ENCODE measurements around the gene SH3BGRL3. TPM values are rescaled to one million over a fixed set of nuclear protein-coding genes. Genes with fewer than 3 reads are reported as not detected.

The SH3BGRL3 gene
- total and polyA plus RNA-seq, 2 experiments from 2014 or later = 30.9 to 370 TPM

- TF ChIP-seq CTCF (conservative IDR thresholded peaks at IDR 0.05; ENCODE audit: low read depth in 2 of 2) = no peak
Observed at GRCh38 chr1:26293911-26294463, 14.1 kb downstream of the SH3BGRL3 start (continued).

GRCh38 chr1:26295194-26296138, 15.6 kb downstream of the SH3BGRL3 start:
- no peak overlapping the region for H3K4me3 ChIP-seq
- Mint-ChIP-seq H3K4me1 (peaks cover 14% of the 10 kb centered on the region), H3K4me3 (no peak overlapping the region), H3K9me3 (no peaks in the 10 kb centered on the region), H3K27ac (no peak overlapping the region), H3K36me3 (ENCODE audit: low read depth) (no peaks in the 10 kb centered on the region; the same call in 2 of the 3 replicates), H3K27me3 (ENCODE audit: insufficient read depth, low read depth, poor library complexity) (peaks cover 8% of the 10 kb centered on the region)
- TF ChIP-seq CREB1 (CRISPR knock-in tag; IDR thresholded peaks at IDR 0.05; ENCODE audit: low read depth) = no peak
- TF ChIP-seq EZH2phosphoT487 (IDR thresholded peaks at IDR 0.05; ENCODE audit: unreplicated experiment) = no peak
- TF ChIP-seq ZNF331 (CRISPR knock-in tag; IDR thresholded peaks at IDR 0.05; ENCODE audit: low read depth) = no peak
- no peak for TF ChIP-seq CTCF (conservative IDR thresholded peaks at IDR 0.05; ENCODE audit: low read depth in 2 of 2)
- DNase-seq (ENCODE audit: low spot score) (no peak), ATAC-seq (no peak)
- H3F3A ChIP-seq (replicated peaks; ENCODE audit: low read depth) = no peaks in the 10 kb centered on the region
- H3K79me2 ChIP-seq (replicated peaks; ENCODE audit: insufficient read depth) = no peaks in the 10 kb centered on the region
- peaks cover 1% of the 10 kb centered on the region; the same call in 1 of the 2 replicates for H3K4me1 ChIP-seq (ENCODE audit: insufficient read depth)
- H3K9me2 ChIP-seq (ENCODE audit: insufficient read depth) = no peaks in the 10 kb centered on the region
- no peaks in the 10 kb centered on the region for H3K27me3 ChIP-seq (ENCODE audit: insufficient read depth)
- no peak overlapping the region for H2AFZ ChIP-seq
- H4K20me1 ChIP-seq (replicated peaks; ENCODE audit: insufficient read depth) = no peaks in the 10 kb centered on the region
- no peak overlapping the region for H3K27ac ChIP-seq (ENCODE audit: low read depth)
- H3K36me3 ChIP-seq (ENCODE audit: insufficient read depth) = no peaks in the 10 kb centered on the region
- H3K4me2 ChIP-seq = no peak overlapping the region

- Mint-ChIP-seq H3K4me1 (0 out of 3 replicates have a peak, but pooled peaks cover 5% of the 10 kb centered on the region), H3K27ac (no peak overlapping the region), H3K27me3 (ENCODE audit: insufficient read depth, low read depth, poor library complexity) (peaks cover 7% of the 10 kb centered on the region), H3K9me3 (no peaks in the 10 kb centered on the region), H3K36me3 (ENCODE audit: low read depth) (no peaks in the 10 kb centered on the region; the same call in 2 of the 3 replicates), H3K4me3 (no peak overlapping the region)
- Histone ChIP-seq H4K20me1 (replicated peaks; ENCODE audit: insufficient read depth) (no peaks in the 10 kb centered on the region), H3K27ac (ENCODE audit: low read depth) (no peak overlapping the region), H3K27me3 (ENCODE audit: insufficient read depth) (no peaks in the 10 kb centered on the region), H3K79me2 (replicated peaks; ENCODE audit: insufficient read depth) (no peaks in the 10 kb centered on the region), H3K4me3 (no peak overlapping the region), H3K9me2 (ENCODE audit: insufficient read depth) (no peaks in the 10 kb centered on the region), H3F3A (replicated peaks; ENCODE audit: low read depth) (no peaks in the 10 kb centered on the region), H3K4me2 (no peak overlapping the region), H3K4me1 (ENCODE audit: insufficient read depth) (no peaks in the 10 kb centered on the region), H2AFZ (no peak overlapping the region), H3K36me3 (ENCODE audit: insufficient read depth) (no peaks in the 10 kb centered on the region)
- ATAC-seq (no peak), DNase-seq (ENCODE audit: low spot score) (no peak)
- no peak for TF ChIP-seq ZNF114 (CRISPR knock-in tag; IDR thresholded peaks at IDR 0.05)
- TF ChIP-seq ZNF462 (CRISPR knock-in tag; IDR thresholded peaks at IDR 0.05) = no peak
Observed at GRCh38 chr1:26296340-26297056, 16.6 kb downstream of the SH3BGRL3 start.

All from GM23338 (cell line).